GM18519 (cell line): ENCODE results near the gene MORN5.
"Not testable (repeated sequence)": the region's sequence is repeated elsewhere in the genome, so short reads cannot be mapped to it uniquely, and the experiment has no call there.

Experiments used
- ATAC-seq: cut with Tn5 transposase; IDR thresholded peaks from one replicate; pipeline ENCODE4 v1.9.1; 2021; ENCODE audit warnings: mild to moderate bottlenecking, moderate library complexity; ENCODE audit not compliant: unreplicated experiment, low FRiP score

Gene MORN5

DNA sequence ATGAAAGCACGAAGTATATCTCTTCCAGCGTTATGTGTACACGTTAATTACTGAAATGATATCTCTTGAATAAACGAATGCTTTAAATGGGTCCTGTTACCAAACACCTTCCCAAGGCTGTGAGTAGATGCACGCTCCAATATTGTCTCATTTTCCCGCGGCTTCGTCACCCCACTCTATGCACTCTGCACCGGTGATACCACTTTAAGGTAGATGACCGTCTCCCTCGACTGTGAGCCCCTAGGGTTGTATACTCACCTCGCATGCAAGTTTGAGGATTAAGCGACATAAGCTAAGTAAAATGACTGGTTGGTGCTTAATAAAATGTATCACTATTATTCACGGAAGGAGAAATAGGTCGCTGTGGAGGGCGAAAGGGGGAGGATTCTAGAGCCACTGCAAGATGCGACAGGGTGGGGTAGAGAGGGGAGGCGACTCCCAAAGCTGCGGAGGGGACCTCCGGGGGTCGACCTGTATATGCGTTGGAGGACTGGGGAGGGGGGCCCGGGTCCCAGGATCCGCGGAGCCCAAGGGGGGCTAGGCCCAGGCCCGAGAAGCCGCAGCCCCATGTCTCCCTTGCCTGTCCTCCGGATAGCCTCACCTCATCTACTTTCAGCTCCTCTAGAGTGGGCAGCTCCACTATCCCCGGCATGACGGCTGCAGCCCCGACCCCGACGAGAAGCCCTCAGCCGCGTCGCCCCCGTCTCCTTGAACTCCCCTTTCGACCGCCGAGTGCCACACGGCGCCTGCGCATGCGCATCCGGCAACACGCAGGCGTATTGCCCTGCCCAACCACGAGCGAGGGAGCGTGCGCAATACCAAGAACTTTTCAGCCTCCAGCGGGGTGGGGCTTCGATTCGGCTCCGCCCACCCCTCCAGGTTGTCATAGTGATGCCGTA lies at the start of gene MORN5, which contains the start of gene NDUFA8:
Gene MORN5 (plus strand): TSS at position 883 of the 899 bp plus-strand sequence. CDS start 65 bp downstream, outside the sequence.
Gene NDUFA8 (minus strand): TSS at position 754 of the 899 bp plus-strand sequence. CDS start 102 bp downstream, at position 652.
- ATAC-seq = peak; percentile 91

- no peak for ATAC-seq
Measured at GRCh38 chr9:122110100-122110833, 49.4 kb upstream of the MORN5 start.

DNA sequence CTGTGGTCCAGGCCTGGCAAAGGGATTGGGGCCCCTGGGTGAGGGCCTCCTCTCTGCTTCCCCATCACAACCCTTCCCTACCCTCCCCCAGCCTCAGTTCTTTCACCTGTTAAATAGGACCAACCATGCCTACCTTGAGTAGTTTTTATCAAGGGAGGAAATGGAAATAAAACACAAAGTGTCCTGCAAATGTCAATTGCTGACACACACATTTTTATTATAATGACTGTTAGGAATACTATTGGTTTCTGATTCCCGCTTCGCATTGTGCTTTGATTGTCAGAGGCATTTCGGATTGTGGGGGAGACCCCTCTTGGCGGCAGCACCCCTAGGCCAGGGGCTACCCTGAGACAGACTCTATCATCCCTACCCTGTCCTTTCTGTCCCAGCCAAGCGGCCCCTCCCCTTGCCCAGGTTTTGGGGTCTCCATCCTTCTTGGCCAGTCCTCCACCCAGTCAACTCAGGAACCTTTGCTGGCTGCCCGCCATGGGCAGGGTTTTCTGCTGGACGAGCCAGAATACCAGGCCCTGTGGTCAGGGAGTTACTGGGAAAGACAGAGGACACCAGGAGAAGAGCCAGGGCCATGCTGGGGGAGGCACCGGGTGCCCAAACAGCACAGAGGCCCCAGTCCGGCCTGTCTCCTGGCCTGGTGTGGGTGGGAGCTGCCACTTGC lies 48.2 kb upstream of the MORN5 start:
- no peak for ATAC-seq

- no peak for ATAC-seq
Measured at GRCh38 chr9:122112238-122112637, 47.5 kb upstream of the MORN5 start.

- ATAC-seq = no peak
Measured at GRCh38 chr9:122113574-122113973, 46.1 kb upstream of the MORN5 start.

DNA sequence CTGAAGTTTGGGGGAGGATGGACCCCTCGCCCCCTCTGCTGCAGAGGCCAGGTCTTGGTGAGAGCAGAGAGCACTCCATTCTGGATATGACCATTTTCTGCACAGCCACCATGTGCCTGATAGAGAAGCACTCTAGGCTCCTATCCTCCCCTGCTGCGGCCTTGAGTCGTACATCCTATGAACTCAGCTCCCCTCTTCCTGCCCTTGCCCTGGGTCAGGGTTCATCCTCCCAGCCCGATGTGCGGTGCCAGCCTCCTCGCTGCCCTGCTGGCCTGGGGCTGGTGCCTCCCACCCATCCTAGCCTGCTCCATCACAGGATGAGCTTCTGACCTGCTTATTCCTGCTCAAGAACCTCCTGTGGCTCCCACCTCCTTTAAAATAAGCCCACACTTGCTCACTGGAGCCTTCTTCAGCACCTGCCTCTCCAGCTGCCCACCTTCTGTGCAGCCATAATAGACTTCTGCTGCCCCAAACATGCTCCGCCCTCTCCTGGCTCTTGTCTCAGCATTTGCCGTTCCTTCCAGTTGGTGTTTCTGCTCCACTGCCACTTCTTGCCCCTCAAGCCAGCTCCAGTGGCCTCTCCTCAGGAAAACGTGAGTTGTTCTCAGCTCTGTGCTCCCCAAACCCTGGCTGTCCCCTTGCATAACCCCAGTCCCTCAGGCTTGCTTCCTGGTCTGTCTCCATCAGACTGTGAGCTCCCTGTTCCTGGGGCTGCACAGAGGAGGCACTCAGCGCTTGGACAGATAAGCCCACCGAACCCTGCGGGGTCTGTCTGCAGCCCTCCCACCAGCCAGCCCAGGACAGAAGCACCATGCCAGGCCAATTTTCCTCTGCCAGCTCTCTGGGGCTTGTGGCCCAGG lies 44.3 kb upstream of the MORN5 start:
- ATAC-seq = no peak

DNA sequence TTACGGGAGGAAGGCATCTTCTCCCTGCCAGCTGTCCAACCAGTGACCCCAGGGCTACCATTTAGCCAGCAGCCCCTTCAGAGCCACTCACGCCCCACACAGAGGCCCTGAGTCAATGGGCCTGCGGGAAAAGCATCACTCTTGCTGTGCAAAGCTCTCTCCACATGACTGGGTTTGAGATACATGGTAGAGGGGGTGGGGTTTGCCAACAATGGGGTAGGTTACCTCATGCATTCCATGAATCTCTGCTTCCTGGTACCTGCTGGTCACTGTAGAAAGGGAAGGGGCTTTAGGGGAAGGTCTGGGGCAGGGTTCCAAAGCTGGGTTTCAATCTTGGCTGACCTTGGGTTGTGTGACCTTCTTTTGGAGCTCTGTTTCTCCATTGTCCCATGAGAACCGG lies 43.7 kb upstream of the MORN5 start:
- ATAC-seq = no peak

GRCh38 chr9:122116448-122117173 lies 43.1 kb upstream of the MORN5 start:
- ATAC-seq = no peak

GRCh38 chr9:122117241-122117640 lies 42.5 kb upstream of the MORN5 start:
- not testable (repeated sequence) for ATAC-seq

- ATAC-seq = no peak
Measured at GRCh38 chr9:122118343-122119165, 41.2 kb upstream of the MORN5 start.

GRCh38 chr9:122119166-122119521 lies 40.6 kb upstream of the MORN5 start:
- no peak for ATAC-seq

GRCh38 chr9:122119721-122120120 lies 40.0 kb upstream of the MORN5 start:
- ATAC-seq = no peak

GRCh38 chr9:122120316-122121071 lies 39.2 kb upstream of the MORN5 start:
- ATAC-seq = no peak

DNA sequence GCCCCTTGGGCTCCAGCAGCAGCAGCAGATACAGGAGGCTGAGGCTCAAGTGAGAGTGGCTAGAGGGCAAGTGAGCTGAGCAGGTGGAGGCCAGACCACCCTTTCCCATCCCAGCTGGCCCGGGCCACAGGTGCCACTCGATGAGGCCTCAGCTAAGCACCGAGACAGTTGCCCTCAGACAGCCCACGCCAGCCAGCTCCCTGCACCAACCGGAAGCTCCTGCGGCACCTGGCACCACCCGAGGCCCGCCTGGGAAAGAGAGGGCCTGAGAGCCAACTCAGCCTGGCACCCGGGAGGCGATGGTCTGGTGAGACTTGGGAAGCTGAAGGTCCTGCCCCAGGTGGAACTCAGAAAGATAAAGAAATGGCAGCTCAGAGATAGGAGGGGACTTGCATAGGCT lies 38.3 kb upstream of the MORN5 start:
- no peak for ATAC-seq

GRCh38 chr9:122121931-122122330 lies 37.8 kb upstream of the MORN5 start:
- no peak for ATAC-seq

GRCh38 chr9:122122468-122122867 lies 37.2 kb upstream of the MORN5 start:
- ATAC-seq = no peak

GRCh38 chr9:122122903-122123632 lies 36.6 kb upstream of the MORN5 start:
- ATAC-seq = no peak
